Measurements from ENCODE around the gene RASA2. TPM values are rescaled to one million over a fixed set of nuclear protein-coding genes. Genes with fewer than 3 reads are reported as not detected.
"Not testable (repeated sequence)": the region's sequence is repeated elsewhere in the genome, so short reads cannot be mapped to it uniquely, and the experiment has no call there.

The RASA2 gene
- polyA plus RNA-seq, 6 donors from 2014 or later: 23.8 to 61.4 (median 49.6) TPM

- Mint-ChIP-seq H3K4me1 (peaks cover 62 to 82% (median 81%) of the 10 kb centered on the region in 3 donors), H3K4me3 (peak overlapping the region; percentile 1 to 83 (median 52)), H3K27me3 (no peaks in the 10 kb centered on the region), H3K9me3 (peaks cover 0 to 2% (median 0%) of the 10 kb centered on the region in 7 donors), H3K27ac (peak overlapping the region; percentile 7 to 94 (median 63)), H3K36me3 (peaks cover 0 to 13% of the 10 kb centered on the region in 2 donors)
- ATAC-seq (ENCODE audit: low read depth in 2 of 2) (no peak), DNase-seq (no peak)
These were observed 2.4 kb downstream of the RASA2 start for GRCh38 chr3:141489203-141489602.

GRCh38 chr3:141491081-141491480, 4.3 kb downstream of the RASA2 start:
- Mint-ChIP-seq H3K9me3 (no peaks in the 10 kb centered on the region), H3K4me1 (peaks cover 59 to 80% (median 77%) of the 10 kb centered on the region in 3 donors), H3K4me3 (peak overlapping the region in 6 of 8 donors; percentile 0 to 47 (median 33)), H3K27ac (peak overlapping the region in 5 of 6 donors; percentile 44 to 94 (median 78)), H3K36me3 (peaks cover 12 to 18% of the 10 kb centered on the region in 2 donors), H3K27me3 (no peaks in the 10 kb centered on the region)
- ATAC-seq (ENCODE audit: low read depth in 2 of 2) (no peak), DNase-seq (no peak)

GRCh38 chr3:141491929-141492328, 5.1 kb downstream of the RASA2 start:
- no peaks in the 10 kb centered on the region for H3K9me3 Mint-ChIP-seq
- DNase-seq: no peak
- no peak for ATAC-seq (ENCODE audit: low read depth in 2 of 2)
- H3K27ac Mint-ChIP-seq: peak overlapping the region in 5 of 6 donors; percentile 23 to 94 (median 82)
- no peaks in the 10 kb centered on the region for H3K27me3 Mint-ChIP-seq
- peak overlapping the region in 1 of 8 donors; percentile 23 for H3K4me3 Mint-ChIP-seq
- peaks cover 54 to 74% (median 71%) of the 10 kb centered on the region in 3 donors for H3K4me1 Mint-ChIP-seq
- H3K36me3 Mint-ChIP-seq: peaks cover 12 to 18% of the 10 kb centered on the region in 2 donors

- no peaks in the 10 kb centered on the region for H3K9me3 Mint-ChIP-seq
- H3K4me3 Mint-ChIP-seq: peak overlapping the region in 1 of 8 donors; percentile 39
- peak overlapping the region in 4 of 6 donors; percentile 7 to 47 (median 31) for H3K27ac Mint-ChIP-seq
- peaks cover 12 to 14% of the 10 kb centered on the region in 2 donors for H3K36me3 Mint-ChIP-seq
- no peaks in the 10 kb centered on the region for H3K27me3 Mint-ChIP-seq
- H3K4me1 Mint-ChIP-seq: peaks cover 53 to 73% (median 68%) of the 10 kb centered on the region in 3 donors
- DNase-seq (no peak), ATAC-seq (ENCODE audit: low read depth in 2 of 2) (peak in 1 of 2 donors; percentile 25)
These were observed 6.4 kb downstream of the RASA2 start for GRCh38 chr3:141493184-141493583.

GRCh38 chr3:141497589-141497988, 10.8 kb downstream of the RASA2 start:
- Mint-ChIP-seq H3K4me1 (peaks cover 44 to 62% (median 56%) of the 10 kb centered on the region in 3 donors), H3K36me3 (peaks cover 6 to 12% of the 10 kb centered on the region in 2 donors), H3K27ac (peak overlapping the region; percentile 51 to 97 (median 94))
- H3K27me3 Mint-ChIP-seq; H3K4me3 Mint-ChIP-seq; DNase-seq; H3K9me3 Mint-ChIP-seq; ATAC-seq (ENCODE audit: low read depth in 2 of 2): not testable (repeated sequence)

GRCh38 chr3:141498598-141499223, 11.9 kb downstream of the RASA2 start:
- Mint-ChIP-seq H3K27ac (peak overlapping the region; percentile 93 to 98 (median 97)), H3K4me1 (peaks cover 42 to 53% (median 48%) of the 10 kb centered on the region in 3 donors), H3K27me3 (no peaks in the 10 kb centered on the region), H3K36me3 (peaks cover 6 to 12% of the 10 kb centered on the region in 2 donors), H3K4me3 (peak overlapping the region; percentile 69 to 90 (median 74)), H3K9me3 (no peaks in the 10 kb centered on the region)
- DNase-seq: peak; percentile 91
- ATAC-seq (ENCODE audit: low read depth in 2 of 2): peak; percentile 94 to 96

GRCh38 chr3:141499284-141499683, 12.5 kb downstream of the RASA2 start:
- ATAC-seq (ENCODE audit: low read depth in 2 of 2) (peak; percentile 48 to 54), DNase-seq (no peak)
- Mint-ChIP-seq H3K4me1 (peaks cover 40 to 48% (median 42%) of the 10 kb centered on the region in 3 donors), H3K36me3 (peaks cover 6 to 12% of the 10 kb centered on the region in 2 donors), H3K9me3 (no peaks in the 10 kb centered on the region), H3K27me3 (no peaks in the 10 kb centered on the region), H3K27ac (peak overlapping the region; percentile 93 to 98 (median 97)), H3K4me3 (peak overlapping the region; percentile 69 to 90 (median 74))

GRCh38 chr3:141499965-141500364, 13.1 kb downstream of the RASA2 start:
- Mint-ChIP-seq H3K4me1 (peaks cover 36 to 42% (median 36%) of the 10 kb centered on the region in 3 donors), H3K36me3 (peaks cover 1 to 11% of the 10 kb centered on the region in 2 donors), H3K4me3 (peak overlapping the region in 7 of 8 donors; percentile 23 to 79 (median 70)), H3K27ac (peak overlapping the region; percentile 93 to 98 (median 97)), H3K9me3 (no peaks in the 10 kb centered on the region), H3K27me3 (no peaks in the 10 kb centered on the region)
- no peak for DNase-seq
- ATAC-seq (ENCODE audit: low read depth in 2 of 2): no peak

- peaks cover 0 to 7% of the 10 kb centered on the region in 2 donors for H3K36me3 Mint-ChIP-seq
- no peaks in the 10 kb centered on the region for H3K9me3 Mint-ChIP-seq
- no peaks in the 10 kb centered on the region for H3K27me3 Mint-ChIP-seq
- ATAC-seq (ENCODE audit: low read depth in 2 of 2) (no peak), DNase-seq (no peak)
- peak overlapping the region in 3 of 8 donors; percentile 69 to 79 (median 72) for H3K4me3 Mint-ChIP-seq
- H3K4me1 Mint-ChIP-seq: peaks cover 31 to 37% (median 32%) of the 10 kb centered on the region in 3 donors
- H3K27ac Mint-ChIP-seq: peak overlapping the region; percentile 93 to 98 (median 97)
These were observed 13.6 kb downstream of the RASA2 start for GRCh38 chr3:141500397-141500796.

- H3K36me3 Mint-ChIP-seq: no peaks in the 10 kb centered on the region
- peaks cover 29 to 35% (median 32%) of the 10 kb centered on the region in 3 donors for H3K4me1 Mint-ChIP-seq
- H3K4me3 Mint-ChIP-seq: no peak overlapping the region
- H3K27me3 Mint-ChIP-seq: no peaks in the 10 kb centered on the region
- no peaks in the 10 kb centered on the region for H3K9me3 Mint-ChIP-seq
- ATAC-seq (ENCODE audit: low read depth in 2 of 2) (no peak), DNase-seq (no peak)
- H3K27ac Mint-ChIP-seq: no peak overlapping the region
These were observed 18.3 kb downstream of the RASA2 start for GRCh38 chr3:141505166-141505565.

- Mint-ChIP-seq H3K4me1 (peaks cover 36 to 40% (median 37%) of the 10 kb centered on the region in 3 donors), H3K27me3 (no peaks in the 10 kb centered on the region), H3K27ac (peak overlapping the region in 1 of 6 donors; percentile 10), H3K4me3 (no peak overlapping the region), H3K36me3 (peaks cover 1 to 9% of the 10 kb centered on the region in 2 donors), H3K9me3 (peaks cover 0 to 7% (median 0%) of the 10 kb centered on the region in 7 donors)
- DNase-seq: no peak
- no peak for ATAC-seq (ENCODE audit: low read depth in 2 of 2)
These were observed 19.2 kb downstream of the RASA2 start for GRCh38 chr3:141506071-141506470.

GRCh38 chr3:141507392-141508066, 20.7 kb downstream of the RASA2 start:
- Mint-ChIP-seq H3K27ac (peak overlapping the region in 4 of 6 donors; percentile 12 to 56 (median 20)), H3K27me3 (no peaks in the 10 kb centered on the region), H3K9me3 (peaks cover 0 to 7% (median 0%) of the 10 kb centered on the region in 7 donors), H3K36me3 (peaks cover 8 to 13% of the 10 kb centered on the region in 2 donors), H3K4me1 (peaks cover 39 to 44% (median 43%) of the 10 kb centered on the region in 3 donors), H3K4me3 (peak overlapping the region in 1 of 8 donors; percentile 31)
- no peak for ATAC-seq (ENCODE audit: low read depth in 2 of 2)
- no peak for DNase-seq

- Mint-ChIP-seq H3K4me3 (no peak overlapping the region), H3K27ac (peak overlapping the region in 4 of 6 donors; percentile 16 to 89 (median 45))
These were observed 21.2 kb downstream of the RASA2 start for GRCh38 chr3:141508067-141508436.

More at GRCh38 chr3:141508067-141508436, 21.2 kb downstream of the RASA2 start:
- Mint-ChIP-seq H3K4me1 (peaks cover 39 to 48% (median 42%) of the 10 kb centered on the region in 3 donors), H3K27me3 (no peaks in the 10 kb centered on the region), H3K36me3 (peaks cover 8 to 13% of the 10 kb centered on the region in 2 donors), H3K9me3 (peaks cover 0 to 7% (median 0%) of the 10 kb centered on the region in 7 donors)
- no peak for ATAC-seq (ENCODE audit: low read depth in 2 of 2)
- DNase-seq: no peak
